Measurements from ENCODE around the gene RAB31.

The RAB31 gene

DNA sequence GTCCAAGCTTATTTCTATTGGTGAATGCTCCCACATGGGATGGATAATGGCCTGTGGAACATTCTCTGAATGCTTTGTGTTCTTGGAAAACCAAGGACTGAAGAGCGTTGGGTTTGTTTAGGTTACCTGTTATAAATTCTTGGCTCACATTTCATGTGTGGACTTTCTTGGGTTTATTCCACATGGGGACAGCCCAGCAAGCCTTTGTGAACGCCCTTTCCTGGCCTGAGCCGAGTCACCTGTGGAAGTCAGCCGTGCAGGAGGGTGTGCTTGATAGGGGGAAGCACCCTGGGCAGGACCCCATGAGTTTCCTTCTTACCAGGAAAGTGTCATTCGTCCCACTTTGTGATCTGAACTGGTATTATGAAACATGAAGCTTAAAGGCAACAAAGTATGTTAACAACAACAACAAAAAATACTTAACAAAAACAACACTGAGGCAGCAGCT, 4.1 kb downstream of the RAB31 start:
- DNase-seq (ENCODE audit: low read depth in 2 of 2), result no peak

DNA sequence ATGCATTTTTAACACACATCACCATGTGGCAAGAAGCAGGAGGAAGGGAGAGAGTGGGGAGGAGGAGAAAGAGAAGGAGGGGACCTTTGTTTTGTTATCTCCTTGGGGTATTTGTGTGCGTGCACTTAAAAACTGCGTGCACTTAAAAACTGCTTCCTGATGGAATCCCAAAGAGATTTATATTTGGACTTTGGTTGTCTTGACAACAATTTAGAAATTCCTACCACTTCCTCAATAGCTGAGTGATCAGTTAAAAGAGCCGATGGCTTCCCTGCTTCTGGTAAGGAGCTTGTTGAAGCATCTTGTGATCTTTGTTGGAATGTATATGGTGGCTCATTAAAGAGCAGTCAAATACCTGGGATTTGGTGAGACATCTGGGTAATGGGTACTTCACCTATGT, 4.5 kb downstream of the RAB31 start:
- DNase-seq (ENCODE audit: low read depth in 2 of 2), result no peak

DNA sequence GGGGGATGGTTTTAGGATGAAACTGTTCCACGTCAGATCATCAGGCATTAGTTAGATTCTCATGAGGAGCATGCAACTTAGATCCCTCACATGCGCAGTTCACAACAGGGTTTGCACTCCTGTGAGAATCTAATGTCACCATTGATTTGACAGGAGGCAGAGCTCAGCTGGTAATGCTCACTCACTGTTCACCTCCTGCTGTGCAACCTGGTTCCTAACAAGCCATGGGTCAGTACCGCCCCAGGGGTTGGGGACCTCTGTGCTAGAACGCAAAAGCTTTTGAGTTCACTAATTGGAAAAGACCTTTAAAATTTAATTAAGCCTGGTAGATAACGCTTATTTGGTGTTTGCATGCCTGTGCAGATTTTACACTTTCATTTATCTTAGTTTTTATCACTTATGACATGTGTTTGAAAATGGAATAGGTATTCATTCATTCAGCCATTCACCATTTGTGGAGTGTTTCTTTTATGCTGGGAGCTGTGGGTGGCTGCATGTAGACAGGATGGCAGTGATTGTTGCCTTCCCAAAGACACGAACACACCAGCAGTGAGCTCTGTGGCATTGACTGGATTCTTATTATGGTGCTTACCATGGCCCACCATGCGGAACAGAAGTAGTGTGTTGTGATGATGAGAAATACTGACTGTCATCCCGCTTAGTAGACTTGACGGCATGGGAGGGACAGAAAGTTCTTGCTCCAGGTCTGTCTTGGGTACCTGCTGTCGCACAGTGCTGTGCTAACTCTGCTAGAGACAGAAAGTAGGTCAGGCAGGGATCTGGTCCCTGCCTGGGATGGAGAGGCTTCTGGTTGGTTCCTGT, 6.4 kb downstream of the RAB31 start:
- no peak for DNase-seq (ENCODE audit: low read depth in 2 of 2)

DNA sequence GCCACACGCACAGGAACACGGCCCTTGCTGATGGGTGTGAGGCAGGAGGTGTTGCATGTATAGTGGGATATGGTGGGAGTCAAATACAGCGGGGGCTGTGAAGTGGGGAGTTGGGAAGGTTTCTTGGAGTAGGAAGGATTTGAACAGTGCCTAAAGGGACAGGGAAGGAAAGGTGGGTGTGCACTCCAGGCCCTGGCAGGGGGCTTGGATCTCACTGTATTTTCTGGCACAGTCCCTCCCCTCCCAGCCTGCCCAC, 6.9 kb downstream of the RAB31 start:
- no peak for DNase-seq (ENCODE audit: low read depth in 2 of 2)

DNA sequence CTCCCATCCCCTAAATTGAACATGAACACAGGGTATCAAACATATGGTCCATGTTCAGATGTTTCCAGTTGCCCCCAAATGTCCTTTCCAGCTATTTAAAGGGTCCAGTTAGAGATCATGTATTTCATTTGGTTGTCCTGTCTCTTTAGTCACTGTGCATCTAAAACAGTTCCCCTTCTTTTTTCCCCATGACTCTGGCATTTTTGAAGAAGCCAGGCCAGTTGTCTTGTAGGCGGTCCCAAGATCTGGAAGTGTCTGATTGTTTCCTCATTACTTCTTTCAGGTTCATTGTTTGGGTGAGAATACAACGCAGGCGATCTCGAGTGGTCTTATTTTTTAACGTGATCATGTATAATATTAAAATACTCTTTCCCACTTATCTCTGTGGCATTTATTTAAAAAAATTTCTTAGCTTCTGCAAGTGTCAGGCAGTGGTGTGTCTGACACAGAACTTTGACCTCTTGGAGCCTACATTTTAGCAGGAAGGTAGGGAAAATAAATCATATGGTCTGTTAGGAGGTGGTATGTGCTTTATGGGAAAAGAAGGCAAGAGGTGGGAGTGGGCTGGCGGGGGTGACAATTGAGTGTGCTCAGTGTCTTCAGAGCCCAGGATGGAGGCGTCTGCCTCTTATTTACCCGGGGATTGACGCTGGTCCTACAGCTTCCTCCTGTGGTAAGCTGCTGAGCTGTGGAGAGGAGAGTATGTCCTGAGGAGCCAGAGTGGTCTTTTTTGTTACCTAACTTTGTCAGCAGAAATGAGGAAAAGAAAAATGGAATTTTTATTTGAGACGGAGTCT, 8.1 kb downstream of the RAB31 start:
- no peak for DNase-seq (ENCODE audit: low read depth in 2 of 2)

DNA sequence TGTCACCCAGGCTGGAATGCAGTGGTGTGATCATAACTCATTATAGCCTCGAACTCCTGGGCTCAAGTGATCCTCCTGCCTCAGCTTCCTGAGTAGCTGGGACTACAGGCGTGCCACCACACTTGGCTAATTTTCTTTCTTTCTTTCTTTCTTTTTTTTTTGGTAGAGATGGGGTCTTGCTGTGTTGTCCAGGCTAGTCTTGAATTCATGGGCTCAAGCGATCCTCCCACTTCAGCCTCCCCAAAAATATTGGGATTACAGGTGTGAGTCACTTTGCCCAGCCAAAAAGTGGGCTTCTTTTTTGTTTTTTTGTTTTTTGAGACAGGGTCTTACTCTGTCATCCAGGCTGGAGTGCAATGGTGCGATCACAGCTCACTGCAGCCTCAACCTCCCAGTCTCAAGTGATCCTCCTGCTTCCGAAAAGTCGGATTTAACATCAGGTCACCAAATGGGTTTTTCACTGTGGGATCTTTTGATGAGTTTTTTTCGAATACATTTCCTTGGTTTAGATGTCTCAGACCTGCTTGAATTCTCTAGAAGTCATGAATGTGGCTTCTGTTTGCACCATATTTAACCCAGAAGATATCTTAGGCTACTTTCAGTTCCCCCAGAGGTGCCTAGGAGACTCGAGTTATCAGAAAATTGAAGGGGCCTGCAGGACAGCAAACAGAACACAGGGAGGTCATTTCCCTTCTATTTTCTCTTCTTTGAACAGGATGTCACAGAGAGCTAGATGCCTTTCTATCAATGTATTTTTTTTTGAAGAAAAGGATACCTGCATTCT, 8.9 kb downstream of the RAB31 start:
- no peak for DNase-seq (ENCODE audit: low read depth in 2 of 2)

DNA sequence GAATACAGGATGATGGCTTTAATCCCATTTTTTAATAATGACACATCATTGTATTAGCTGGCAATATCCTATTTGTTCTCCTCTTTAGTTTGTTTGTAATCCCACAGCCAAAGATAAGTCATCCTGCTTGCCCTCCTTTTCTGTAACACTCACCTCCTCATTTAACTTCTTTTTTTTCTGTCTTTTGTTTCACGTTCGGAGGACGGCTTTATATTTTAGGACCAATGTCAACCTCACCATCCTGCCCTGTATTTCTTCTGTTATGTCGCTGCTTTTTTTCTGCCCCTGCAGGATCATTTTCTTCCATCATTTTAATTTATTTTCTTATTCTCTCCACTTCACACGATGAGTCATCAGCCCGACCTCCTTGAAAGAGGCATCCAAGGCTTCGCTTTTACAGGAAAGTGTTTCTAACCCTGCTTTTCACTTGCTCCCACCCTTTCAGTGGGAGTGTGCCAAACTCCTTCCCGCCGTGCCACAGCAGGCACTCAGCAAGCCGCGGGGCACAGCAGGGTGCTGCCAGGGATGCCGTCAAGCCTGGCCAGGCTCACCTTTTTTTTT, 11.4 kb downstream of the RAB31 start:
- no peak for DNase-seq (ENCODE audit: low read depth in 2 of 2)

DNA sequence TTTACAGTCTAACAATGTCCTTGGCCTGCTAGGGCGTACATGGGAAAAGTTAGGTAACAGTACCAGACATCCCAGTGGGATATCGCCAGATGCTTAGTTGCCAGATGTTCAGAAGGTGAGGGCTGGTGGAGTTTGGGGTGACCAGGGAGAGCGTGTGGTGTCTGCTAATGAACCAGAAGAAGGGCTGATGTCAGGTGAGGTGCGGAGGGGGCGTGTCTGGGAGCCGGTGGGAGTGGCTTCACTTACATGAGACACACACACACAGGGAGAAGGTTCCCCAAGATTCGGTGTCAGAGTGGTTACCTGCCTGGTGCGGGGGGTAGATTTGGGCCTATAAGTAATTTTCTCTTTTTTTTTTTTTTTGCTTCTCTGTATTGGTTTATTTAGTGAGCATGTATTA, 12.2 kb downstream of the RAB31 start:
- no peak for DNase-seq (ENCODE audit: low read depth in 2 of 2)

DNA sequence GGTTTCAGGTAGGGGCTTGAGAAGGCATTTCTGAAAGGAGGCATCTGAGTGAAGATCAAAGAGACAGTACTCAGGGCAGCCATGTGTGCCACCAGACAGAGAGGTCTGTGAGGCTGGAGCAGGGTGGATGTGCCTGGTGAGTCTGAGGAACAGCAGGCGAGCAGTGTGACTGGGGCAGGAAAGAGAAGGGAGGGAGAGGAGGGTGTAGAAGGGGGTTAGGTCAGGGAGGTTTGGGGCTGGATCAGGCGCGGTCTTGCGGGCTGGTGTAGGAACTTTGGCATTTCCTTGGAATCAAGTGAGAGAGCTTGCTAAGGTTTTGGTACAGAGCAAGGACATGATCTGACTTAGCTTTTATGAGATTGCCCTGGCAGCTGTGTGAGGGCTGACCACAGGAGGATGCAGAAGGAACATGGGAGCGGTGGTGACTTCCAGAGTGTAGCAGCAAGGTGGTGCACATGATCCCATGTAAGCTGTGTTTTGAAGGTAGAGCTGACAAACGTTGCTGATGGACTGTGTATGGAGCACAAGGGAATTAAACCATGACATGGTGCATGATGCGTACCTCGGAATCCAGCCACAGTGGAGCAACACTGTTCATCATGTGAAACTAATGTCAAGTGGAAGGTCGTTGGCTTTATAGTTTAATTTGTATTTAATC, 13.9 kb downstream of the RAB31 start:
- no peak for DNase-seq (ENCODE audit: low read depth in 2 of 2)

DNA sequence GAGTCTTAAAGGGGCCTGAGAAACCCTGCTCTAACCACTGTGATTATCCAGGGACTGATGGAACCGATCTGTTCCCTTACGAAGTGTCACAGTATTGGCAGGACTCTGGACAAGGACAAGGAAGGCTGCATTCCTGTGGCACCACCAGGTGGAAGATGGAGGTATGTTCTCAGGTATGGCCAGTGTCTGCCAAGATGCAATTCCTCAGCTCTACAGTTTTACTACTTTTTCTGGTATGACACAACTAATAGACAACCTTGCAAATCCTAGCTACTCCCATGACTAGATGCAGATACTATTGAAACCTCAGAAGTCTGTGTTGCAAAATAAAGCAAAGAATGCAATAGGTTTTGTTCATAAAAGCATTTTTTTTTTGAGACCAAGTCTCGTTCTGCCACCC, 14.6 kb downstream of the RAB31 start:
- DNase-seq (ENCODE audit: low read depth in 2 of 2), result no peak

DNA sequence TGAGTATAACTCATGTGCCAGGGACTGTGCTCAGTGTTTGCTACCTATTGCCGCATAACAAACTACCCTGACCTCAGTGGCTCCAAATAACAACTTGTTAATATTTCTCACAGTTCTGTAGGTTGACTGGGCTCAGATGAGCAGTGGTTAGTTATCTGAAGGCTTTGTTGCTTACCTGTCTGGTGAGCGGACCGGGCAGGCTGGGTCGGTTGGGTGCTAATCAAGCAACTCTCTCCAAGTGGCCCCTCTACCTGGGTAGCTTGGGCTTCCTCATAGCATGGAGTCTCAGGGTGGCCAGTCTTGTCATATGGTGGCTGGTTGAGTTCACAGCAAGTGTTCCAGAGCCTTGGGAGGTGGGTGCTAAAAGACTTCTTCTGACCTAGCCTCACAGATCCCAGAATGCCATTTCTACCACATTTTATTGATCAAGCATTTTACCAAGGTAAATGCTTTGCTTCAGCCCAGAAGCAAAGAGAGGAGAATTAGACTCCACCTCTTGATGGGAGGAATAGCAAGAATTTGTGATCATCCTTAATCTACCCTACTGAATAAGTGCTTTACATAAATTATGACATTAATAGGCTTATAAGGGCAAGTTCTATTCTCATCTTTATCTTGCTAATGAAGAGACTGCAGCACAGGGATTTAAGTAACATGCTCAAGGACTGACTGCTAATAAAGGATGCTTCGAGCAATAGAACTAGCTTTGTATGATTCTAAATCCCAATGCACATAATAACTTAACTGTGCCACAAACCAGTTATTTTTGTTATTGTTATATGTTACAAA, 16.9 kb downstream of the RAB31 start:
- no peak for DNase-seq (ENCODE audit: low read depth in 2 of 2)

DNA sequence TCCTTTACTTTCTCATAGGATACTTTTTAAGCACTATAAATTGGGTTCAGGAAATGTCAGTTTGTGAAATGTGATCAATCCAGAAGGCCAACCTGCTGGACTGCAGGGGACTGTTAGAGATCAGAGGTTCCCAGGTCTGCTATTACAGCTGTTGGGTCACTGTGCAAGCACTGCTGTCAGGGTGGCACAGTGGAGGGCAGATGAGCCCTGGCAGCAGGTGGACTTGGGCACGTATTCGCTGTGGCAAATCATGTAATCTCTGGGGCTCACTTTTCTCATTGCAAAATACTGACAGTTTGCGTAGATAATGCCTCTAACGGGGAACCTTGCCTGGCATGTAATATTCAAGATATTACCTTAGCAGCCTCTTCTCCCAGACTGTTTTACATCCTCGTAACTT, 18.1 kb downstream of the RAB31 start:
- no peak for DNase-seq (ENCODE audit: low read depth in 2 of 2)

DNA sequence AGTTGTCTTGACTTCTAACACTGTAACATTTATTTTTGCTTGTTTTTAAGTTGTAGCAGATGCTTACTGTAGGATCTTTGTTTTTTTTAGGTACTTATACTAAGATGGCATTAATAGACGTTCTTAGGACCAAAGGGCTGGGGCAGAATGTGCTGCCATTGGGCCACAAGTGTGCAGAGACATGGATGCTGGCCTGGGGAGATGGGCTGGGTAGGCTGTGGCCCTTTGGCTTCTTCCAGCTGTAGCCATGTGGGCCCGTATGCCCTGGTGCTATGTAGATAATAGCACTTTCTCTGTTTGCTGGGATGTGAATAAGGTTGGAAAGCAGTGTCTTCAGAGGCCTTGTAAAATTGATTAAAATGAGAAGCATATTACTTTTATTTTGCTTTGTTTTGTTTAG, 18.8 kb downstream of the RAB31 start:
- no peak for DNase-seq (ENCODE audit: low read depth in 2 of 2)

DNA sequence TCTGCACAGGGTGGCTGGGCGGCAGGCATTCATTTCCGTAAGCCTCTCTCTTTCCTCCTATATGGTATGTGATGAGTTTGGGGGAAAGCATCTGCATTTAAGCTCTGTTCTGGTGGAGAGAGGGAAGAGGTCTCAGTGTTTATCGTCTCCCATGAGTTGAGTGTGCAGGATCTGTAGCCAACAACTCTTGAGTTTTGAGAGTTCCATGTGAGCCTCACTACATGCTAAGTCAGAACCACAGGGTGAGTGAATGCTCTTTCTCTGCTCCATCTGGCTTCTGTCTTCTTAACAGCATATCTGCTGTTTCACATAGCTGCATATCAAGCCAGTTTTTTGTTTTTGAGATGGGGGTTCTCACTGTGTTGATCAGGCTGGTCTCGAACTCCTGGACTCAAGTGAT, 22.7 kb downstream of the RAB31 start:
- no peak for DNase-seq (ENCODE audit: low read depth in 2 of 2)

DNA sequence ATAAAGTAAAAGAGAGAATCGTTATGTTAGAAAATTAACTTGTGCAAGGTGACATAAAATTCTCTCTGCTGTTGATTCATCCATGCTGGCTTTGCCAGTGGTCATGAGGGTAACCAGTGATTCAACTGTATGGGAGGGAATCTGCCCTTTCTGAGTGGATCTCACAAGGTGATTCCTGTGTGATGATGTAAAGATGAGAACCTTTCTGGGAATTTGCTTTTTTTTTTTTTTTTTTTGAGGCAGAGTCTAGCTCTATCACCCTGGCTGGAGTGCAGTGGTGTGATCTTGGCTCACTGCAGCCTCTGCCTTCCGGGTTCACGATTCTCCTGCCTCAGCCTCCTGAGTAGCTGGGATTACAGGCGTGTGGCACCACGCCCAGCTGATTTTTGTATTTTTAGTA, 23.3 kb downstream of the RAB31 start:
- no peak for DNase-seq (ENCODE audit: low read depth in 2 of 2)

DNA sequence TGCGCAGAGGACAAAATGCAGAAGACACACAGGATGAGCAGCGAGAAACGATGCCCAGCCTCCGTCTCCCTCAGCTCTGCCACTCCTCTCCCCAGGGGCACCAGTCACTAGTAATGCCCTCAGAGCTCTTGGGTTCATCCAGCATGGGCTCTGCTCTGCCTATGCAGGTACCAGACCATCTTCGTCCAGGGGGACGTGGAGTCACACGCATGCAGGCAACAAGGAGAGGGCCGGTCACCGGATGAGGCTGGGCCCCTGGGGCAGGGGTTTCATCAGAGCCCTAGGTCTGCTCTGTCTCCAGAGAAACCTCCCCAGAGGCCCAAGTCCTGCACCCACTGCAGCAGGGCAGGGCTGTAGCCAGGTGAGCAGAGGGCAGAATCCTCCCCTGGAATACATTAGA, 23.9 kb downstream of the RAB31 start:
- DNase-seq (ENCODE audit: low read depth in 2 of 2), result no peak

DNA sequence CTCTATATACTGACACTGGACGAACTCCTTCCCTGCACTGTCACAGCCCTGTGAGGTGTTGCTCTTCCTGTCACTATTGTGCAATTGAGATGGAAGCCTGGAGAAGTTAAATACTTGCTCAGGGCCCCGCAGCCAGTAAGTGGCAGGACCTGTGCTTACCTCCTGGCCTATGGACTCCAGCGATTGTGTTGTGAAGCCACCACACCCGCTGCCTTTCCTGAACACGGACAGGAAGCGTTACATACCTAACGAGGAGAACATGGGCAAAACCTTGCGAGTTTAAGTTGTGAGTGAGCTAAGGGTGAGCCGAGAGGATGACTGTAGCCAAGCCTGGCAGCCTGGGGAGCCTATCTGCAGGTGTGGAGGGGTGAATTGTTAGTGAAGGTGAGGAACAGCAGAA, 26.1 kb downstream of the RAB31 start:
- no peak for DNase-seq (ENCODE audit: low read depth in 2 of 2)

DNA sequence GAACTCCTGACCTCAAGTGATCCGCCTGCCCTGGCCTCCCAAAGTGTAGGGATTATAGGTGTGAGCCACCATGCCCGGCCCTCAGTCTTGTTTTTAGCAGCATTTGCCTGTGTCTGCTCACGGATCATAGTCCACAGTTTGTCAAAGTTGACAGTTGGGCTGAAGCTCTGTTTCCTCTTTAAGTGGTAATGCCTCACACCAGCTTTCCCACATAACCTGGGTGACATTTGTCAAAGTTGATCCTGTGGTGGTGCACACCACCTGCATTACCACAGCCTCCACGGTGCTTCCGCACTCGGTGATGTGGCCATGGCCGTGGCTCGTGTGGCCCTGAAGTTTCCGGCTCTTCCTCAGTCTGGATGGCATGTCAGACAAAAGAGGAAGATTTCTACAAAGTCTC, 27.1 kb downstream of the RAB31 start:
- no peak for DNase-seq (ENCODE audit: low read depth in 2 of 2)

DNA sequence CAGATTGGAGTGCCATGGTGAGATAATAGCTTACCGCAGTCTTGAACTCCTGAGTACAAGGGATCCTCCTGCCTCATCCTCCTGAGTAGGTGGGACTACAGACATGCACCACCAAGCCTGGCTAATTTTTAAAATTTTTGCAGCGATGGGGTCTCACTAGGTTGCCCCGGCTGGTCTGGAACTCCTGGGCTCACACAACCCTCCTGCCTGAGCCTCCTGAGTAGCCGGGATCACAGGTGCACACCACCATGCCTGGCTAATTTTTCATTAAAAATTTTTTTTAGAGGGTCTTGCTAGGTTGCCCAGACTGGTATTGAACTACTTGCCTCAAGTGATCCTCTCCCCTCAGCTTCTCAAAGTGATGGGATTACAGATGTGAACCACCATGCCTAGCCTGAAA, 27.8 kb downstream of the RAB31 start:
- no peak for DNase-seq (ENCODE audit: low read depth in 2 of 2)

DNA sequence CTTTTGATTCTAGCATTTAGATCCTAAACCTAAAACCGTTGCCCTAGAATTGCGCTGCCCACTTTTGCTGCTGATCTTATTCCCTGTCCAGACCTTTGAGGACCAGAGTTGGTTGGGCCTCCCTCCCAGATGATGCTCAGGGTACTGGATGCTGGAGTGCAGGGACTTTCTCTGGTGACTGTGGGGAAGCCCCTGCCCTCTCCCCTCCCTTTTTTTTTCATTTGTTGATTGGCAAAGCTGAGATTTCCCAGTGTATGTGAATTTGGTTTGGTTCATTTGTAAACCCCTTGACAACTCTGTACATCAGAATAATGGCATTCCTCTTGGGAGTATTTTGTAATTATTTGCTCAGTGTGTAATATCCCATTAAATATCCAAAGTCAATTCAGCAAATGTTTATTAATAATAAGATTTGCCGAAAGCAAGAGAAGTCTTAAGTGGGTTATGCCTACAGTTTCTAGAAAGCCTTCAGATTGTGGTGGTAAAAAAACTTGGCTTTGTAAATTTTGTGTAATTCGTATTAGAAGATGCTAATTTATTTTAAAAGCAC, 28.3 kb downstream of the RAB31 start:
- DNase-seq (ENCODE audit: low read depth in 2 of 2), result no peak

DNA sequence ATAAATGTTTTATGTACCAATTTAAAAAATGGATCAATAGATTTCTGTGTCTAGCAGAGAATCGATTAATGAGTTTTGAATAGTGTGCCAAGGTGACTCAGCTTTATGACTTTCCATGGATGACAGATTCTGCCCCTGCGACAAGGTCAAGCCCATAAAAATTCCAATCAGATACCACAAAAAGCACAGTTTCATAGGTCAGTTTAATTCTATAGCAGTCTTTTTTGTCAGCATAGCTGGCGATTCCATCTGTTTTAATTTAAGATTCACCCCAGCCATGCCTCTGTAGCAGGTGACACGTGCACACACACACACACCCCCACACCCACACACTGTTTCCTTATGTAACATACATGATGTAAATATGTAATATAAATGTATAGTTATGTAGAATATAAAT, 28.9 kb downstream of the RAB31 start:
- no peak for DNase-seq (ENCODE audit: low read depth in 2 of 2)
